Panc1 (cell line): ENCODE data around the gene MYCBPAP. TPM values are rescaled to one million over a fixed set of nuclear protein-coding genes. Genes with fewer than 3 reads are reported as not detected.

Source experiments
- ATAC-seq: fragments of 200-7000 bp; cut with Tn5 transposase; 2 replicates; pipeline ENCODE4 v1.9.1; 2020; ENCODE audit warnings: mild to moderate bottlenecking, moderate library complexity
- BruUV-seq: library from RNA; stranded (reverse); fragments of 400-500 nt; replicated peaks from 2 replicates; lab custom pipeline; 2021; lab: Mats Ljungman, UMichigan
- CTCF ChIA-PET: fragments of 300-600 bp; sonication (Branson Sonifier 250); formaldehyde crosslinking; loops from one replicate; lab custom pipeline; 2022; ENCODE audit warnings: antibody characterized with exemption; lab: Charles Lee
- POLR2A ChIA-PET: fragments of 300-600 bp; sonication (Branson Sonifier 250); formaldehyde crosslinking; loops from one replicate; lab custom pipeline; 2022; ENCODE audit warnings: antibody characterized with exemption; lab: Charles Lee
- DNase-seq: peaks from one replicate; pipeline ENCODE4 v3.0.0-alpha.2; 2010; ENCODE audit warnings: low read depth, low spot score
- H3K27ac ChIP-seq: 2 replicates; pipeline ENCODE4 v1.5.1; 2011; ENCODE audit warnings: mild to moderate bottlenecking, low read length, inconsistent platforms
- H3K27me3 ChIP-seq: fragments of 200-500 bp; sonication (Bioruptor generic); 2 replicates; pipeline ENCODE4 v1.6.0; 2014; ENCODE audit warnings: low read length, inconsistent platforms; ENCODE audit not compliant: control insufficient read depth, insufficient read depth
- H3K36me3 ChIP-seq: fragments of 200-500 bp; sonication (Bioruptor generic); 2 replicates; pipeline ENCODE4 v1.5.1; 2014; ENCODE audit warnings: inconsistent platforms, mild to moderate bottlenecking, low read length, moderate library complexity; ENCODE audit not compliant: control insufficient read depth, insufficient read depth
- H3K4me1 ChIP-seq: 2 replicates; pipeline ENCODE4 v1.5.1; 2011; ENCODE audit warnings: inconsistent platforms, mild to moderate bottlenecking, low read length, moderate library complexity; ENCODE audit not compliant: control insufficient read depth, insufficient read depth
- H3K4me3 ChIP-seq, 2 experiments: 2 replicates each; pipeline ENCODE4 v1.5.1; 2011 to 2012; ENCODE audit warnings: low read depth in 2 of 2, low read length in 2 of 2, mild to moderate bottlenecking in 2 of 2, inconsistent platforms in 1 of 2, moderate library complexity in 1 of 2
- H3K9me3 ChIP-seq: fragments of 200-500 bp; sonication (Bioruptor generic); 2 replicates; pipeline ENCODE4 v1.5.1; 2014; ENCODE audit warnings: low read depth, mild to moderate bottlenecking, inconsistent platforms, low read length, moderate library complexity; ENCODE audit not compliant: control insufficient read depth, insufficient read depth
- POLR2AphosphoS5 ChIP-seq: IDR thresholded peaks from 2 replicates; pipeline ENCODE4 v1.6.1; 2012; ENCODE audit warnings: mild to moderate bottlenecking, low read depth, low read length, moderate library complexity
- SIN3A ChIP-seq: IDR thresholded peaks from 2 replicates; pipeline ENCODE4 v1.6.1; 2012; ENCODE audit warnings: low read depth, mild to moderate bottlenecking, low read length, moderate library complexity, borderline replicate concordance; ENCODE audit not compliant: insufficient read depth
- TCF7L2 ChIP-seq: IDR thresholded peaks from 2 replicates; pipeline ENCODE4 v1.6.1; 2011; ENCODE audit warnings: mild to moderate bottlenecking, low read depth, low read length, inconsistent platforms
- in situ Hi-C: cut with HindIII; loops from 2 replicates; pipeline ENCODE4 v1.10.0; 2016; ENCODE audit warnings: low sequenced_read_pairs, low pct_unique_long_range_greater_than_20kb
- intact Hi-C: fragments of 100-400 bp; cut with micrococcal nuclease; formaldehyde crosslinking; loops from one replicate; pipeline ENCODE4 v1.10.0; 2022; ENCODE audit not compliant: unreplicated experiment
- total RNA-seq: library from RNA; stranded (reverse); gene quantifications from one replicate; pipeline ENCODE4 v1.2.1, GENCODE V29; 2021; ENCODE audit not compliant: unreplicated experiment
- TF ChIP-seq, protein P1 (sequence below), 2 experiments: IDR thresholded peaks; 2 replicates each; pipeline ENCODE4 v1.6.1; 2011 to 2012; ENCODE audit warnings: low read depth in 2 of 2, control low read depth in 1 of 2, low read length in 1 of 2, mild to moderate bottlenecking in 1 of 2, moderate library complexity in 1 of 2; ENCODE audit not compliant: insufficient read depth in 1 of 2
- TF ChIP-seq, protein P2 (sequence below): fragments of 450-650 bp; IDR thresholded peaks from 2 replicates; pipeline ENCODE4 v1.5.1; 2017; ENCODE audit warnings: mild to moderate bottlenecking

The MYCBPAP gene
- total RNA-seq, 1 experiment from 2014 or later = 2.2 TPM

DNA sequence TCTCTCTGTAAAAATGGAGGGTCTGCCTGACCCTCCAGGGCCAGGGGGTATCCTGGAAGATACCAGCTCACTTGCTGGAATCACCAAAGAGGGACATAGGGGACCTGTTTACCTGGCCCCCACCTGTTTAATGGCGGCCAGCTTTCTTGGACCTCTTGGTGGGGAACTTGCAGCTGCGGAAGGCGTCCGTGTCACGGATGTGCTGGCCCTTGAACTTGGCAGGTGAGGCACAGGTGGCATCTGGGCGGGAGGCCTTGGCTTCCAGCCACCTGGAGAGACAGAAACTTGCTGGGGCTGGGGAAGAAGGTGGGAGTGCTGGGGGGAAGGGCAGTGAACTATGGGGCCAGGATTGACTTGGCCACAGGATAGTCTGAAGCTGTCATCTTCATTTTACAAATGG is 43.1 kb upstream of the MYCBPAP start:
- POLR2A ChIA-PET = no interaction called here
- Histone ChIP-seq H3K9me3 (no peaks in the 10 kb centered on the region), H3K4me3 (no peak overlapping the region), H3K4me1 (no peaks in the 10 kb centered on the region; the same call in 1 of the 2 replicates), H3K36me3 (no peaks in the 10 kb centered on the region), H3K27me3 (no peaks in the 10 kb centered on the region), H3K27ac (no peak overlapping the region)
- DNase-seq (no peak), ATAC-seq (no peak)
- CTCF ChIA-PET = no interaction called here
- TF ChIP-seq POLR2AphosphoS5 (no peak), SIN3A (no peak), TCF7L2 (no peak)
- TF ChIP-seq, protein P1, sequence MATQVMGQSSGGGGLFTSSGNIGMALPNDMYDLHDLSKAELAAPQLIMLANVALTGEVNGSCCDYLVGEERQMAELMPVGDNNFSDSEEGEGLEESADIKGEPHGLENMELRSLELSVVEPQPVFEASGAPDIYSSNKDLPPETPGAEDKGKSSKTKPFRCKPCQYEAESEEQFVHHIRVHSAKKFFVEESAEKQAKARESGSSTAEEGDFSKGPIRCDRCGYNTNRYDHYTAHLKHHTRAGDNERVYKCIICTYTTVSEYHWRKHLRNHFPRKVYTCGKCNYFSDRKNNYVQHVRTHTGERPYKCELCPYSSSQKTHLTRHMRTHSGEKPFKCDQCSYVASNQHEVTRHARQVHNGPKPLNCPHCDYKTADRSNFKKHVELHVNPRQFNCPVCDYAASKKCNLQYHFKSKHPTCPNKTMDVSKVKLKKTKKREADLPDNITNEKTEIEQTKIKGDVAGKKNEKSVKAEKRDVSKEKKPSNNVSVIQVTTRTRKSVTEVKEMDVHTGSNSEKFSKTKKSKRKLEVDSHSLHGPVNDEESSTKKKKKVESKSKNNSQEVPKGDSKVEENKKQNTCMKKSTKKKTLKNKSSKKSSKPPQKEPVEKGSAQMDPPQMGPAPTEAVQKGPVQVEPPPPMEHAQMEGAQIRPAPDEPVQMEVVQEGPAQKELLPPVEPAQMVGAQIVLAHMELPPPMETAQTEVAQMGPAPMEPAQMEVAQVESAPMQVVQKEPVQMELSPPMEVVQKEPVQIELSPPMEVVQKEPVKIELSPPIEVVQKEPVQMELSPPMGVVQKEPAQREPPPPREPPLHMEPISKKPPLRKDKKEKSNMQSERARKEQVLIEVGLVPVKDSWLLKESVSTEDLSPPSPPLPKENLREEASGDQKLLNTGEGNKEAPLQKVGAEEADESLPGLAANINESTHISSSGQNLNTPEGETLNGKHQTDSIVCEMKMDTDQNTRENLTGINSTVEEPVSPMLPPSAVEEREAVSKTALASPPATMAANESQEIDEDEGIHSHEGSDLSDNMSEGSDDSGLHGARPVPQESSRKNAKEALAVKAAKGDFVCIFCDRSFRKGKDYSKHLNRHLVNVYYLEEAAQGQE (IDR thresholded peaks at IDR 0.05; ENCODE audit: insufficient read depth in 1 of 2, low read depth in 2 of 2, low read length in 1 of 2) = no peak
- TF ChIP-seq, protein P2, sequence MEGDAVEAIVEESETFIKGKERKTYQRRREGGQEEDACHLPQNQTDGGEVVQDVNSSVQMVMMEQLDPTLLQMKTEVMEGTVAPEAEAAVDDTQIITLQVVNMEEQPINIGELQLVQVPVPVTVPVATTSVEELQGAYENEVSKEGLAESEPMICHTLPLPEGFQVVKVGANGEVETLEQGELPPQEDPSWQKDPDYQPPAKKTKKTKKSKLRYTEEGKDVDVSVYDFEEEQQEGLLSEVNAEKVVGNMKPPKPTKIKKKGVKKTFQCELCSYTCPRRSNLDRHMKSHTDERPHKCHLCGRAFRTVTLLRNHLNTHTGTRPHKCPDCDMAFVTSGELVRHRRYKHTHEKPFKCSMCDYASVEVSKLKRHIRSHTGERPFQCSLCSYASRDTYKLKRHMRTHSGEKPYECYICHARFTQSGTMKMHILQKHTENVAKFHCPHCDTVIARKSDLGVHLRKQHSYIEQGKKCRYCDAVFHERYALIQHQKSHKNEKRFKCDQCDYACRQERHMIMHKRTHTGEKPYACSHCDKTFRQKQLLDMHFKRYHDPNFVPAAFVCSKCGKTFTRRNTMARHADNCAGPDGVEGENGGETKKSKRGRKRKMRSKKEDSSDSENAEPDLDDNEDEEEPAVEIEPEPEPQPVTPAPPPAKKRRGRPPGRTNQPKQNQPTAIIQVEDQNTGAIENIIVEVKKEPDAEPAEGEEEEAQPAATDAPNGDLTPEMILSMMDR = no peak
- BruUV-seq = no TSS peak
- intact Hi-C loops = no loop called here
- in situ Hi-C loops = no loop called here

DNA sequence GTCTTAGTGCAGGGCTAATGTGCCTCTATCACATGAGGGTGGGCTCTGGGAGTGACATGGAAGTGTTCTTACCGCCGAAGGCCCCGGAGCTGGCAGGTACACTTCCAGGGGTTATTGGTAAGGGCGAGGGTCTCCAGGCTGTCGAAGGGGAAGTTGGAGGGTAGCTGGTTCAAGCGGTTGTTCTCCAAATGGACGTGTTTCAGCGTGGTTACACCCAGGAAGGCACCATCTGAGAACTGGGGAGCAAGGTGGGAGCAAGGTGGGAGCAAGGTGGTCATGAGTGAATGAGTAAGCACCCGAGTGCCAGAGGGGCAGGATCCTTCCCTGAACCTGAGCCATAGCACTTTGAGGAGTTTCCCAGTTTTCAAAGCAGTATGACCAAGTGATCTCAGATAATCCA is 42.6 kb upstream of the MYCBPAP start:
- no peak overlapping the region for H3K27ac ChIP-seq
- H3K36me3 ChIP-seq = no peaks in the 10 kb centered on the region
- DNase-seq = no peak
- ATAC-seq = no peak
- no peak overlapping the region for H3K4me3 ChIP-seq
- in situ Hi-C loops = no loop called here
- ChIA-PET POLR2A (no interaction called here), CTCF (no interaction called here)
- no peaks in the 10 kb centered on the region; the same call in 1 of the 2 replicates for H3K4me1 ChIP-seq
- H3K27me3 ChIP-seq = no peaks in the 10 kb centered on the region
- no peaks in the 10 kb centered on the region for H3K9me3 ChIP-seq
- intact Hi-C loops = no loop called here
- no TSS peak for BruUV-seq
- TF ChIP-seq TCF7L2 (no peak), SIN3A (no peak), POLR2AphosphoS5 (no peak)
- TF ChIP-seq, protein P2 = no peak
- TF ChIP-seq, protein P1 (IDR thresholded peaks at IDR 0.05; ENCODE audit: insufficient read depth in 1 of 2, low read depth in 2 of 2, low read length in 1 of 2) = no peak
